Stomach (tissue), 9 donors: Measurements from ENCODE around the gene MAP1S. TPM values are rescaled to one million over a fixed set of nuclear protein-coding genes. Genes with fewer than 3 reads are reported as not detected.

Source experiments
- DNase-seq, 2 donors: peaks; one replicate each; pipeline versions ENCODE4 v3.0.0 to v3.0.0-alpha.2; 2013 to 2019
- H3K27ac ChIP-seq, 5 donors: fragments of 200-600 bp in 4 of 5; sonication (generic) in 4 of 5; one replicate each; pipeline ENCODE4 v1.5.1; 2013 to 2019; ENCODE audit warnings: mild to moderate bottlenecking in 1 of 5, moderate library complexity in 1 of 5
- H3K27me3 ChIP-seq, 3 donors: fragments of 200-600 bp; sonication (generic); one replicate each; pipeline ENCODE4 v1.5.1; 2017 to 2019; ENCODE audit warnings: mixed run types in 1 of 3
- H3K36me3 ChIP-seq, 4 donors: fragments of 200-600 bp; sonication (generic); 1 replicate in 3 of 4; 2 replicates in 1 of 4; pipeline ENCODE4 v1.5.1; 2016 to 2019
- H3K4me1 ChIP-seq, 4 donors: fragments of 200-600 bp; sonication (generic); one replicate each; pipeline ENCODE4 v1.5.1; 2016 to 2019
- H3K4me3 ChIP-seq, 4 donors: fragments of 200-600 bp; sonication (generic) in 3 of 4; one replicate each; pipeline ENCODE4 v1.5.1; 2016 to 2019; ENCODE audit warnings: mild to moderate bottlenecking in 1 of 4
- H3K9me3 ChIP-seq, 4 donors: fragments of 200-600 bp; sonication (generic); one replicate each; pipeline ENCODE4 v1.5.1; 2016 to 2019
- EP300 ChIP-seq: sonication (generic); formaldehyde crosslinking; IDR thresholded peaks from one replicate; pipeline ENCODE4 v1.6.1; 2017; ENCODE audit warnings: antibody characterized with exemption
- POLR2A ChIP-seq, 4 donors: fragments of 450-650 bp; IDR thresholded peaks; one replicate each; pipeline ENCODE4 v1.6.1; 2016; ENCODE audit warnings: antibody characterized with exemption in 4 of 4, control low read depth in 2 of 4, mild to moderate bottlenecking in 1 of 4, moderate library complexity in 1 of 4
- POLR2AphosphoS5 ChIP-seq, 3 donors: sonication (generic); formaldehyde crosslinking; IDR thresholded peaks; one replicate each; pipeline ENCODE4 v1.6.1; 2016; ENCODE audit warnings: antibody characterized with exemption in 3 of 3
- WGBS, 5 donors: extraction: QIAGEN DNeasy Blood & Tissue Kit in 3 of 5; methylation state at CpG; one replicate each; pipeline versions ENCODE4 v1.1.5 to v1.1.7; 2013 to 2018; 5-methylcytosine and 5-hydroxymethylcytosine counted together
- intact Hi-C: fragments of 100-400 bp; cut with DNase I; formaldehyde crosslinking; loops from one replicate; pipeline ENCODE4 v1.15.1; 2023; ENCODE audit warnings: low total_unique reads
- polyA plus RNA-seq, 3 donors: library from polyadenylated mRNA; stranded (reverse); fragments of 200-250 nt; gene quantifications; one replicate each; pipeline ENCODE4 v1.2.3, GENCODE V29; 2013
- total RNA-seq, 5 donors: library from RNA; depleted of rRNA; stranded (reverse); fragments of >200 nt; gene quantifications; one replicate each; pipeline versions ENCODE4 v1.1.0 to v1.2.3, GENCODE V29; 2014 to 2016
- TF ChIP-seq, protein P1 (sequence below), 7 experiments: fragments of 450-650 bp in 4 of 7; fragments of 200-600 bp in 3 of 7; sonication (generic) in 3 of 7; IDR thresholded peaks; one replicate each; pipeline ENCODE4 v1.5.1; 2016 to 2019; ENCODE audit warnings: antibody characterized with exemption in 7 of 7, control low read depth in 2 of 7, mild to moderate bottlenecking in 1 of 7
- donor health status: healthy with polysubstance abuse.
- donor health status: Bipolar disorder and iron deficiency.
- donor health status: healthy.

Gene MAP1S
- total and polyA plus RNA-seq, 8 donors: 8.3 to 193 (median 27.8) TPM

DNA sequence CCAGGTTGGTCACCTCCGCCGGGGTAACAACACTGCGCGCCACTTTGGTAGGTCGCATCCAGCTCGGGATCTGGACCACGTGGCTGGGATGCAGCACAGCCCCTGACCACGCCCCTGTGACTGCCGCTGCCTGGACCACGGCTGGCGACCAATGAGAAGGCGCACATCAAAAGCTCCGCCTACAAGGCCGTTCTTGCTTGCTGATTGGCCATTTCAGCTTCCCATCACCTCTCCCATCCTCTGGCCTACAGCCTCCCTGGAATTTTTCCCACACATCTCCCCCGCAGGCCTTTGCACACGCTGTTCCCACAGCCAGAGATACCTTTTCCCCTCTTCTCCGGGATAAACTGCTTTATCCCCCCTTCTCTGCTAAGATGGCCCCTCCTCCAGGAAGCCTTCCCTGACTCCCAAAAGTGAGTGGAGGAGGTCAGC lies 12.5 kb upstream of the MAP1S start:
- H3K27me3 ChIP-seq: peaks cover 0 to 23% (median 0%) of the 10 kb centered on the region in 3 donors
- H3K27ac ChIP-seq: no peak overlapping the region
- H3K4me3 ChIP-seq: no peak overlapping the region
- WGBS, 5 donors: 18 to 34% (median 23%) methylated on average over 14 to 17 of the region's 17 CpGs
- intact Hi-C loops: no loop called here
- H3K4me1 ChIP-seq: no peaks in the 10 kb centered on the region
- peak in 1 of 2 donors; percentile 43 for DNase-seq
- TF ChIP-seq POLR2A (IDR thresholded peaks at IDR 0.05) (no peak), POLR2AphosphoS5 (IDR thresholded peaks at IDR 0.05) (no peak), EP300 (no peak)
- TF ChIP-seq, protein P1, sequence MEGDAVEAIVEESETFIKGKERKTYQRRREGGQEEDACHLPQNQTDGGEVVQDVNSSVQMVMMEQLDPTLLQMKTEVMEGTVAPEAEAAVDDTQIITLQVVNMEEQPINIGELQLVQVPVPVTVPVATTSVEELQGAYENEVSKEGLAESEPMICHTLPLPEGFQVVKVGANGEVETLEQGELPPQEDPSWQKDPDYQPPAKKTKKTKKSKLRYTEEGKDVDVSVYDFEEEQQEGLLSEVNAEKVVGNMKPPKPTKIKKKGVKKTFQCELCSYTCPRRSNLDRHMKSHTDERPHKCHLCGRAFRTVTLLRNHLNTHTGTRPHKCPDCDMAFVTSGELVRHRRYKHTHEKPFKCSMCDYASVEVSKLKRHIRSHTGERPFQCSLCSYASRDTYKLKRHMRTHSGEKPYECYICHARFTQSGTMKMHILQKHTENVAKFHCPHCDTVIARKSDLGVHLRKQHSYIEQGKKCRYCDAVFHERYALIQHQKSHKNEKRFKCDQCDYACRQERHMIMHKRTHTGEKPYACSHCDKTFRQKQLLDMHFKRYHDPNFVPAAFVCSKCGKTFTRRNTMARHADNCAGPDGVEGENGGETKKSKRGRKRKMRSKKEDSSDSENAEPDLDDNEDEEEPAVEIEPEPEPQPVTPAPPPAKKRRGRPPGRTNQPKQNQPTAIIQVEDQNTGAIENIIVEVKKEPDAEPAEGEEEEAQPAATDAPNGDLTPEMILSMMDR (IDR thresholded peaks at IDR 0.05): no peak
- H3K9me3 ChIP-seq: no peaks in the 10 kb centered on the region
- no peaks in the 10 kb centered on the region for H3K36me3 ChIP-seq

DNA sequence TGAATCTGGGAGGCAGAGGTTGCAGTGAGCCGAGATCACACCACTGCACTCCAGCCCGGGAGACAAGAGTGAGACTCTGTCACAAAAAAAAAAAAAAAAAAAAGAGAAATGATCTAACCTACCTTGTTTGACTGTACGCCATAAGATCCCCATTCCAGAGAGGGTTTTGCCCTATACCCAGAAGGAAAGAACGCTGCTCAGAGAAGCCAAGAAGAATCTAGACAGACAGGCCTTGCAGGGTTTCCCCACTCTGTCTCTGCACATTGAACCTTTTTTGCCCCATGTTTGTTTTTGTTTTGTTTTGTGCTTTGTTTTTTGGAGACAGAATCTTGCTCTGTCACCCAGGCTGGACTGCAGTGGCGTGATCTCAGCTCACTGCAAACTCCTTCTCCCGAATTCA lies 7.4 kb upstream of the MAP1S start:
- WGBS, 5 donors: 51 to 70% (median 59%) methylated on average over 6 of the region's 6 CpGs
- no peaks in the 10 kb centered on the region for H3K9me3 ChIP-seq
- H3K4me1 ChIP-seq: peaks cover 0 to 2% (median 0%) of the 10 kb centered on the region in 4 donors
- H3K27me3 ChIP-seq: peaks cover 0 to 2% (median 0%) of the 10 kb centered on the region in 3 donors
- H3K4me3 ChIP-seq: no peak overlapping the region
- TF ChIP-seq, protein P1 (IDR thresholded peaks at IDR 0.05): no peak
- TF ChIP-seq POLR2A (IDR thresholded peaks at IDR 0.05): no peak
- intact Hi-C loops: no loop called here
- H3K27ac ChIP-seq: no peak overlapping the region
- no peaks in the 10 kb centered on the region for H3K36me3 ChIP-seq
- no peak for DNase-seq

DNA sequence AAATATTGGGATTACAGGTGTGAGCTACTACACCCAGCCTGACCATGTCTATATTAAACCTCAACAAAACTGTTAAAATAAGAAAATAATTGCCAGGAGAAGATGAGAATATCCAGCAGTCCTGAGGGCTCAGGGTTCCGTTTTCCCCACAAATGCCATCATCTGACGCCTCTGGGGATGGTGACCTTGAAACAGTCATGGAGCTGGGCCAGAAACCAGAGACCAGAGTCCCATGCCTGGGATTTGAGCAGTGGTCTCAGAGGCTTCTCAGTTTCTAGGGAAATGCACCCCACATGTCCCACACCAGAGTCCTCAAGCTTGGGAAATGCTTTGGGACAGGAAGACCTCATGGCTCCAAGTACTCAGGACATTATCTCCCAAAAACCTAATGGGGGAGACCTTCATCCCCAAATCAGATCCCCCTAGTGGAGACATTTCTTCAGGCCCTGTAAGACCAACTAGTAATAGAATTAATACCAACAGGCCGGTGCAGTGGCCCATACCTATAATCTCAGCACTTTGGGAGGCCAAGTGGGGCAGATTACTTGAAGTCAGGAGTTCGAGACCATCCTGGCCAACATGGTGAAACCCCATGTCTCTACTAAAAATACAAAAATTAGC lies 2.9 kb upstream of the MAP1S start:
- no peaks in the 10 kb centered on the region for H3K9me3 ChIP-seq
- H3K36me3 ChIP-seq: peaks cover 0 to under 1% (median 0%) of the 10 kb centered on the region in 4 donors
- DNase-seq: no peak
- no peak overlapping the region for H3K4me3 ChIP-seq
- H3K4me1 ChIP-seq: peaks cover 14 to 44% (median 35%) of the 10 kb centered on the region in 4 donors
- intact Hi-C loops: no loop called here
- H3K27me3 ChIP-seq: no peaks in the 10 kb centered on the region
- WGBS, 5 donors: 66 to 90% (median 74%) methylated on average over 4 of the region's 4 CpGs
- TF ChIP-seq POLR2AphosphoS5 (IDR thresholded peaks at IDR 0.05) (no peak), POLR2A (IDR thresholded peaks at IDR 0.05) (no peak), EP300 (no peak)
- TF ChIP-seq, protein P1 (IDR thresholded peaks at IDR 0.05): peak in 1 of 7 experiments; percentile 20
- peak overlapping the region in 1 of 5 donors; percentile 7 for H3K27ac ChIP-seq

DNA sequence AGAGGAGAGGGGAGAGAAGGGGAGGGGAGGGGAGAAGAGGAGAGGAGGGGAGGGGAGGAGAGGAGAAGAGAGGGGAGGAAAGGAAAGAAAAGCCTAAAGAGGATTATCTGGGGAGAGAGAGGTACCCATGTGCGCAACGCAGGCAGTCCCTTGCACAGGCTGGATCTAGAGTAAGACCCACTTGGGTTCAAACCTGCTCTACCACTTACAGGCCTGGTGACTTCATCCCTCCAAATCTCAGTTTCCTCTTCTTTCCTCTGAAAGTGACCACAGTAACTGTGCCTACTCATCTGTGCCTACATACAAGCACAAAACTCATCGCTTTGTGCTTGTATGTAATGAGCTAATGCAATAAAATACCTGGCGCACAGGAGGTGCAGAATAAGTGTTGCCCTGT lies 732 bp upstream of the MAP1S start:
- TF ChIP-seq POLR2A (IDR thresholded peaks at IDR 0.05) (no peak), POLR2AphosphoS5 (IDR thresholded peaks at IDR 0.05) (no peak), EP300 (no peak)
- TF ChIP-seq, protein P1 (IDR thresholded peaks at IDR 0.05): no peak
- no peaks in the 10 kb centered on the region for H3K9me3 ChIP-seq
- no peak overlapping the region for H3K27ac ChIP-seq
- peaks cover under 1 to 21% (median 9%) of the 10 kb centered on the region in 4 donors for H3K36me3 ChIP-seq
- H3K4me1 ChIP-seq: peaks cover 26 to 64% (median 52%) of the 10 kb centered on the region in 4 donors
- WGBS, 5 donors: 74 to 88% (median 81%) methylated on average over 4 of the region's 4 CpGs
- H3K27me3 ChIP-seq: no peaks in the 10 kb centered on the region
- peak overlapping the region in 1 of 4 donors; percentile 97 for H3K4me3 ChIP-seq
- DNase-seq: no peak
- intact Hi-C loops: no loop called here
